OCI-LY7 (cell line): Measurements from ENCODE around the gene ATP5F1C.

Source experiments
- CTCF ChIP-seq: fragments of 200-600 bp; sonication (generic); conservative IDR thresholded peaks from 2 replicates; pipeline ENCODE4 v1.5.1; 2014; ENCODE audit warnings: mild to moderate bottlenecking, antibody characterized with exemption, low read length, moderate library complexity, mixed read lengths
- EZH2phosphoT487 ChIP-seq: fragments of 200-600 bp; sonication (generic); IDR thresholded peaks from 2 replicates; pipeline ENCODE4 v1.6.1; 2018; ENCODE audit warnings: low read depth, borderline replicate concordance, mild to moderate bottlenecking, mixed run types, antibody characterized with exemption, low read length, moderate library complexity, mixed read lengths

- TF ChIP-seq CTCF (no peak), EZH2phosphoT487 (no peak)
Measured at GRCh38 chr10:7855205-7855604, 67.2 kb downstream of the ATP5F1C start.
